Measurements from ENCODE around the gene HSD3B1.
A peak's percentile ranks its signal among the peaks of the same experiment; 100 is the strongest.
"Not testable (repeated sequence)": the region's sequence is repeated elsewhere in the genome, so short reads cannot be mapped to it uniquely, and the experiment has no call there.

Gene HSD3B1

GRCh38 chr1:119490925-119491324 lies 16.1 kb upstream of the HSD3B1 start:
- no peak for DNase-seq (ENCODE audit: low spot score)

DNA sequence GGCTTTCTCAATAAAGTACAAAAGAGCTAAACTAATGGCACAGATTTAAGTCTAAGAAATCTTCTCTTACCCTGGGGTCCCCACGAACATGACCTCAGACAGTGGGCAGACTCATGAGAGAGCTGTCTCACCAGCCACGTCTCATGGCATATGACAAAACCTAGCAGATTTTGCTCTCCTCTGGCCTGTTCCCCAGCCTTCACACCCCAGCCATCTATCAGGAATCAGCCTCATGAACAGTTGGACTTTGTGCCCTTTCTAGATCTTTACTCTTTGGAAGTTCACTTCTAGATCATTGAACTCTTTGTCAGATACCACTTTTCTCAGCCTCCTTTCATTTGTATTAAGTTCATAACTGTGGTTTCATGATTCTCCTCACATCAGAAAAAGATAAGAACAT lies 14.2 kb upstream of the HSD3B1 start:
- DNase-seq (ENCODE audit: low spot score), result no peak

- DNase-seq (ENCODE audit: low spot score), result no peak
These were observed 2.2 kb upstream of the HSD3B1 start for GRCh38 chr1:119504831-119505230.

GRCh38 chr1:119510046-119510445 lies 3.0 kb downstream of the HSD3B1 start:
- DNase-seq (ENCODE audit: low spot score), result no peak

DNA sequence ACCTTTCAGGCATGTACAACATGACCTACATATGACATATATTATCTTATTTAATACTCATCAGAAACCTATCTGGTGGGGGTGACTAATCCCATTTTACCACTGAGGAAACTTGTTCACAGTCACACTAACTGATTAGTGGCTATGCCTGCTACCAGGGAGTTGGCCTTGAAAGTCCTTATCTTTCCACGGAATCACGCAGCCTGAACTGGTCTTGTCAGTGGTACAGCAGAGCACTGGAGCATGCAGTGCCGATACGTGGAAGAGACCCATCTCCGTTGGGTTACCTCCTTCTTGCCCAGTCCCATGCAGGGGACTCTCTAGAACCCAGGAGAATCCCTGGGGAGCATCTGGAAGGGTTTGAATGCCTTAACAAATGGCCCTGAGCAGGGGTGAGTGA lies 8.2 kb downstream of the HSD3B1 start:
- no peak for DNase-seq (ENCODE audit: low spot score)

DNA sequence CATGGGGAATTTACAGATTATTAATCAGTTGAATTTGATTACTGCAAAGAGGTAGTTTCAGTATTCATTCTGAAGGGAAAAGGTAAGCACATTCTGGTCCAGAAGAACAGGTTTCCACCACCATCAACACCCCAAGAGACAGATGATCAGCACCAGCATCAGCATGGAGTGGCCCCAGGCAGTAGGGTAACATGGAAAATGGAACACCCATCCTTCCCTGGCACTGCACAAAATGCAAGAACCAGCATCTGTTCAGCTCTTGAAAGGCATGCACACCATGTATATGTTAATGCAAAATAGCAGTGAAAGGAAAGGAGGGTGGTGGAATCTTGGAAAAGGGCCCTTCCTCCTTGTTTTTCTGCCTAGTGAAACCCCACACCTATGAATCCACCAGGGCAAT lies 9.2 kb downstream of the HSD3B1 start:
- no peak for DNase-seq (ENCODE audit: low spot score)

GRCh38 chr1:119516680-119517079 lies 9.7 kb downstream of the HSD3B1 start:
- no peak for DNase-seq (ENCODE audit: low spot score)

GRCh38 chr1:119517667-119518066 lies 10.7 kb downstream of the HSD3B1 start:
- DNase-seq (ENCODE audit: low spot score), result not testable (repeated sequence)

DNA sequence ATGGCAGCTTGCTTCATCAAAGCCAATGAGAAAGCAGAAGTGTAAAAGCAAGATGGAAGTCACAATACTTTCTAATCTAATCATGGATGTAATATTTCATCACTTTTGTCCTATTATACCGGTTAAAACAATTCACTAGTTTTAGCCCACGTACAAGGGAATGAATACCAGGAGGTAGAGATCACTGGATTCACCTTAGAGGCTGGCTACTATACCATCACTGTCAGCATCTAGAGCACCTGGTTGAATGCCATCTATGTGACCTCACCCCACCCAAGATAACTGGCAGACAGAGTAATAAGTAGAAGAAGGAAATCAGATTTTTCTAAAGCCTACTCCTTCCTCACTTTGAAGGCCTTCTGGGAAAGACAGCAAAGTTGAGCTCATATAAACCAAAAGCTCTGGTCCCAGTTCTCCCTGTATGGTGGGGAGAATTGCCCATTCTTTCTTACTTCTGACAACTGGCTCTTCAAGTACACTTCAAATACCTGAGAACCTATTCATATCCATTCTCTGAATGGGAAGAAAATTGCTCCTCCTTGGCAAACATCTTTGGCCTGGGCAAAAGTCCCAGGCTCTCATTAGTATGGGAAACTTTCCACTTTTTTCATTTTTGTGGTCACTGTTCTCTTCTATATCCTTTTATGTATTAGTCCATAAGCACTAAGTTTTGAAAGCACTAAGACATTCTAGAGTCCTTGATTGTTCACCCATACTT lies 24.8 kb downstream of the HSD3B1 start:
- no peak for DNase-seq (ENCODE audit: low spot score)

- no peak for DNase-seq (ENCODE audit: low spot score)
These were observed 25.4 kb downstream of the HSD3B1 start for GRCh38 chr1:119532324-119532910.

DNA sequence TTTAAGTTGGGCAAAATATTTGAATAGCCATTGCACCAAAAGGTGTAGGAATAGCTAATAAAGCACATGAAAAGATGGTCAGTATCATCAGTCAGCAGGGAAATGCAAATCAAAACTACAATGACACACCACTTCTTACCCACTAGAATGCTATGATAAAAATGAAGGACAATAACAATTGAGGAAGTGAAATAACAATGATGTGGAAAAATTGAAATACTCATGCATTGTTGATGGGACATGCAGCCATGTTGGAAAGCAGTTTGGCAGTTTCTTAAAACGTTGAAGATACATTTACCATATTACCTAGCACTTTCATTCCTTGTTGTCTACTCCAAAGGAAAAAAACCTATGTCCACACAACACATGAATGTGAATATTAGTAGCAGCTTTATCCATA lies 28.4 kb downstream of the HSD3B1 start:
- DNase-seq (ENCODE audit: low spot score), result no peak

- DNase-seq (ENCODE audit: low spot score), result no peak
These were observed 31.0 kb downstream of the HSD3B1 start for GRCh38 chr1:119537966-119538365.

DNA sequence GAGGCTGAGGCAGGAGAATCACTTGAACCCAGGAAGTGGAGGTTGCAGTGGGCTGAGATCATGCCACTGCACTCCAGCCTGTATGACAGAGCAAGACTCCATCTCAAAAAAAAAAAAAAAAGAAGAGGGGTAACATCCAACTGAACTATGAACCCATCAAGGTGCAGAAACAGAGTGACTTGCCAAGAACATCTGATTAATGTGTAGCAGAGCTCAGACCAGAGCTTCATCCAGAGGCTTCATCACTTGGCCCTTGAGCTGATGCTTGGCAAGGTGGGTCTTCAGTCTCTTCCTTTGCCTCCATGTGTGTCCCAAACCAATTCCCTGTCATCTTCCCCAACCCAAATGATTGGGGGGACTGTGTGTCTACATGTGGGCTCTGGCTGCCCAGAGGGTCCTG lies 32.6 kb downstream of the HSD3B1 start:
- no peak for DNase-seq (ENCODE audit: low spot score)

DNA sequence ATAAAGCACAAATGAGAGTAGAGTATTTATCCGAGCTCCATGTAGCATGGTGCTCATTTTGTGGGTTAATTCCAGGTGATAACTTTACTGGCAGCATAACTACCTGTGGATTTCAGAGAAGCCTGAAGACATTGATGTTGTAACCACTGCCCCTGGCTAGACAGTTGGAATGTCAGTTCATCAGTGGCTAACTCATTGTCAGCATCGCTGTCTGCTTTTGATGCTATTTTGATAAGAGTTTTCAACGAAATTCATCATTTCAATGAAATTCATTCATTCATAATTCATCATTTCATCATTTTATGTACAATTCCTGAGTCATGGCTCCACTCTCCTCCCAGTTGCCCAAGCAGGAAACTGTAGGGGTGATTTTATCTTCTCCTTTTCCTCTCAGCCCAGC lies 34.4 kb downstream of the HSD3B1 start:
- DNase-seq (ENCODE audit: low spot score), result no peak

GRCh38 chr1:119542492-119542946 lies 35.5 kb downstream of the HSD3B1 start:
- no peak for DNase-seq (ENCODE audit: low spot score)

DNA sequence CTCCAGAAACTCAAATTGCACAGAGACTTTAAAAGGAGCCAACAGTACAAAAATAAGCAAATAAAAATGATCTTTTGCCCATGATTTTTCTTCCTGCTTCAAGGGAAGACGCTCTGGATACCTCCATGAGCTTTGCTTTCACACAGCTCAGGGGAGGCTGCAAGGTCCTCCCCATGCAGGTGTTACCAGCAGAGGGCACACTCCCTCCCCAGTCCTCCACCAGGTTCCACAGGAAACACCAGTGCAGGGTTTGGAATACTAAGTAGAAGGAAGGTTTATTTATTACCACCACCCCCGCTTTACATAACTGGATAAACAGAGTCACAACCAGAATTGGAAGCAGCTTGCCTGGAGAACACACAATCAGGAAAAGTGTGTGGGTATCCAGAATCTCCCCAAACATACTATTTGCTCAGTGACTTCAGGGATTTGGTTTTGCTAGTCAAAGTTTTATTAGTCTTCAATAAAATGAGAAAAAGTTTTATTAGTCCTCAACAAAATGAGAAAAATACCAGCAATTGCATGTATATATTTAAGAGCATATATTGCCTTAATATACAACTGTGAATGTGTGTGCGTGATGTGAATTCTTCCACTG lies 37.3 kb downstream of the HSD3B1 start:
- peak; percentile 22 for DNase-seq (ENCODE audit: low spot score)

DNA sequence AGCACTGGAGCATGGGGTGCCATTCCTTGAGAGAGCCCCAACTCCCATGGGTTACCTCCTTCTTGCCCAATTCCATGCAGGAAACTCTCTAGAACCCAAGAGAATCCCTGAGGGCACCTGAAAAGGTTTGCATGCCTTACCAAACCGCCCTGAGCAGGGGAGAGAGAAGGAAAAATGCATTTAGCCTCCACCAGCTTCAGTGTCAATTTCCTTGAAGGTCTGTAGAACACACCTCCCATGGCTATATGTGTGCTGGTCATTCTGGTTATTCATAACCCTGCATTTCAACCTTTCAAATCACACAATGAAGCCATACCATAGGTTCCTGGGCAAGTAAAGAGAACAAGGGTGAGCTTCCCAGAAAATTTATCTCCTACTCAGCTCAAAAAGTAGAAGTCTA lies 39.6 kb downstream of the HSD3B1 start:
- DNase-seq (ENCODE audit: low spot score), result no peak

GRCh38 chr1:119547306-119547705 lies 40.3 kb downstream of the HSD3B1 start:
- no peak for DNase-seq (ENCODE audit: low spot score)

- DNase-seq (ENCODE audit: low spot score), result no peak
These were observed 40.8 kb downstream of the HSD3B1 start for GRCh38 chr1:119547805-119548204.

DNA sequence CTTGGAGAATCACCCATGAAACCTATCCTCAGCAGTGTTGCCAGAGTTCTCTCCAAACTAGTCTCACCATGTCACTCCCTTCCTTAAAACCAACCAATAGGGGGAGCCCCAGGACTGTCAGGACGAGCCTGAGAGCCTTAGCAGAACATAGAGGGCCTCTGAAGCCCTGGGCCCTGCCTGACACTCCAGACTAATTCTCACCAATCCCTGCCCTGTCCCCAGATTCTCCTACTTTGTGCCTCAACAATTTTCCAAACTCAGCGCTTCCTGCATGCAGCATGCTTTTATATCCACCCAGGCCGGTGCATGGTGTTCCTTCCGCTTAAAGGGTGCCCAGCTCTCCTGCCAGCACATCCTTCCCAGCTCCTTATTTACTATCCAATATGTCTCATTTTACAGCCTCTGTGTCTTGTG lies 42.7 kb downstream of the HSD3B1 start:
- peak; percentile 34 for DNase-seq (ENCODE audit: low spot score)

GRCh38 chr1:119550381-119550780 lies 43.4 kb downstream of the HSD3B1 start:
- no peak for DNase-seq (ENCODE audit: low spot score)

- no peak for DNase-seq (ENCODE audit: low spot score)
These were observed 44.2 kb downstream of the HSD3B1 start for GRCh38 chr1:119551218-119551617.

- not testable (repeated sequence) for DNase-seq (ENCODE audit: low spot score)
These were observed 45.6 kb downstream of the HSD3B1 start for GRCh38 chr1:119552656-119553055.
